ENCODE data around the gene SIAE. TPM values are rescaled to one million over a fixed set of nuclear protein-coding genes. Genes with fewer than 3 reads are reported as not detected.

The SIAE gene
- total and polyA plus RNA-seq, 8 donors: 1.2 to 22.6 (median 10.2) TPM

DNA sequence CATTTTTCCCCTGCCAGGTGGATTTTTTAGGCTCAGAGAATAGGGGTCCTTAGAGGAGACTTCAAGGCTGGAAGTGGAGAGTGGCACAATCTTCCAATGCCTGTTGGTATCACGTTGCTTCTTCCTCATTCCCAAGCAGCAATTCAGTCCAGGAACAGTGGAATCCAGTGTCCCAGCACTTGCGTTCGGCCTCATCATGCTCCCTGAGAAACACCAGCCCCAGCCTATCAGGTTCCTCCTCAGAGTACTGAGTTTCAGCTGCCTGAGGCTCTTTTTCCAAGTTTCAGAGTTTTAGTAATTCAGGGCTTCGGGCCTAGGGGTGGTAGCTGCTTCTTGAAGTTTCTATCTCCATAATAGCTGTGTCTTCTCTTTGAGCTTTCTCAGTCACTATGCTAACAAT is 34.3 kb upstream of the SIAE start:
- Histone ChIP-seq H3K9me3 (peaks cover 0 to 12% (median 11%) of the 10 kb centered on the region in 4 donors), H3K27ac (no peak overlapping the region), H3K36me3 (no peaks in the 10 kb centered on the region), H3K27me3 (peaks cover 0 to 14% (median 0%) of the 10 kb centered on the region in 3 donors), H3K4me3 (no peak overlapping the region), H3K4me1 (no peaks in the 10 kb centered on the region)
- 86 to 97% (median 89%) methylated on average over 4 of the region's 4 CpGs for WGBS, 5 donors
- TF ChIP-seq EP300 (IDR thresholded peaks at IDR 0.05) (no peak), POLR2A (IDR thresholded peaks at IDR 0.05) (no peak), CTCF (IDR thresholded peaks at IDR 0.05) (no peak), POLR2AphosphoS5 (IDR thresholded peaks at IDR 0.05) (no peak)
- intact Hi-C loops (cut with DNase I; ENCODE audit: low total_unique reads): no loop called here
- DNase-seq: no peak

- intact Hi-C loops (cut with DNase I; ENCODE audit: low total_unique reads): no loop called here
- H3K4me1 ChIP-seq: no peaks in the 10 kb centered on the region
- TF ChIP-seq CTCF (IDR thresholded peaks at IDR 0.05) (no peak), POLR2A (IDR thresholded peaks at IDR 0.05) (no peak), EP300 (IDR thresholded peaks at IDR 0.05) (no peak), POLR2AphosphoS5 (IDR thresholded peaks at IDR 0.05) (no peak)
Measured at GRCh38 chr11:124700028-124700427, 26.5 kb upstream of the SIAE start.

GRCh38 chr11:124699547-124699946 is 26.0 kb upstream of the SIAE start:
- no peak for DNase-seq
- Histone ChIP-seq H3K27ac (no peak overlapping the region), H3K27me3 (peaks cover 0 to 14% (median 0%) of the 10 kb centered on the region in 3 donors), H3K4me1 (no peaks in the 10 kb centered on the region), H3K9me3 (peaks cover 0 to 4% (median 0%) of the 10 kb centered on the region in 4 donors), H3K36me3 (no peaks in the 10 kb centered on the region), H3K4me3 (no peak overlapping the region)
- intact Hi-C loops (cut with DNase I; ENCODE audit: low total_unique reads): no loop called here
- WGBS, 5 donors: 73 to 92% (median 81%) methylated on average over 1 of the region's 1 CpG
- no peak for TF ChIP-seq POLR2A (IDR thresholded peaks at IDR 0.05)
- TF ChIP-seq POLR2AphosphoS5 (IDR thresholded peaks at IDR 0.05): no peak
- no peak for TF ChIP-seq CTCF (IDR thresholded peaks at IDR 0.05)
- no peak for TF ChIP-seq EP300 (IDR thresholded peaks at IDR 0.05)

More at GRCh38 chr11:124700028-124700427, 26.5 kb upstream of the SIAE start:
- H3K36me3 ChIP-seq: no peaks in the 10 kb centered on the region
- DNase-seq: no peak
- no peak overlapping the region for H3K4me3 ChIP-seq
- peaks cover 0 to 14% (median 0%) of the 10 kb centered on the region in 3 donors for H3K27me3 ChIP-seq
- peaks cover 0 to 4% (median 0%) of the 10 kb centered on the region in 4 donors for H3K9me3 ChIP-seq
- no peak overlapping the region for H3K27ac ChIP-seq

GRCh38 chr11:124693142-124693541 is 19.6 kb upstream of the SIAE start:
- no peaks in the 10 kb centered on the region for H3K4me1 ChIP-seq
- no peaks in the 10 kb centered on the region for H3K27me3 ChIP-seq
- no peak overlapping the region for H3K4me3 ChIP-seq
- WGBS, 5 donors: 92 to 96% (median 94%) methylated on average over 2 of the region's 2 CpGs
- no peaks in the 10 kb centered on the region for H3K36me3 ChIP-seq
- no peaks in the 10 kb centered on the region for H3K9me3 ChIP-seq
- intact Hi-C loops (cut with DNase I; ENCODE audit: low total_unique reads): no loop called here
- H3K27ac ChIP-seq: no peak overlapping the region
- TF ChIP-seq EP300 (IDR thresholded peaks at IDR 0.05) (no peak), CTCF (IDR thresholded peaks at IDR 0.05) (no peak), POLR2AphosphoS5 (IDR thresholded peaks at IDR 0.05) (no peak), POLR2A (IDR thresholded peaks at IDR 0.05) (no peak)
- DNase-seq: no peak

All from stomach (tissue), 9 donors.